GM18511 (cell line): ENCODE results near the gene RPL7L1.
"Not testable (repeated sequence)": the region's sequence is repeated elsewhere in the genome, so short reads cannot be mapped to it uniquely, and the experiment has no call there.

Experiments
- ATAC-seq: cut with Tn5 transposase; IDR thresholded peaks from one replicate; pipeline ENCODE4 v1.9.1; 2021; ENCODE audit warnings: mild to moderate bottlenecking, moderate library complexity; ENCODE audit not compliant: unreplicated experiment

Gene RPL7L1

GRCh38 chr6:42890311-42891198, 11.1 kb downstream of the RPL7L1 start:
- ATAC-seq: peak; percentile 93

- no peak for ATAC-seq
These were observed 11.8 kb downstream of the RPL7L1 start for GRCh38 chr6:42891199-42891722.

GRCh38 chr6:42894041-42894828, 14.8 kb downstream of the RPL7L1 start:
- not testable (repeated sequence) for ATAC-seq

- no peak for ATAC-seq
These were observed 16.8 kb downstream of the RPL7L1 start for GRCh38 chr6:42896178-42896719.

GRCh38 chr6:42898891-42899361, 19.5 kb downstream of the RPL7L1 start:
- ATAC-seq: no peak

- no peak for ATAC-seq
These were observed 20.5 kb downstream of the RPL7L1 start for GRCh38 chr6:42899871-42900270.

- ATAC-seq: peak; percentile 57
These were observed 22.1 kb downstream of the RPL7L1 start for GRCh38 chr6:42901538-42901957.

GRCh38 chr6:42902429-42903263, 23.2 kb downstream of the RPL7L1 start:
- not testable (repeated sequence) for ATAC-seq

GRCh38 chr6:42904467-42904866, 25.1 kb downstream of the RPL7L1 start:
- ATAC-seq: no peak

GRCh38 chr6:42907336-42907735, 27.9 kb downstream of the RPL7L1 start:
- ATAC-seq: no peak

- no peak for ATAC-seq
These were observed 30.4 kb downstream of the RPL7L1 start for GRCh38 chr6:42909835-42910234.

GRCh38 chr6:42911171-42912021, 32.0 kb downstream of the RPL7L1 start:
- ATAC-seq: no peak

GRCh38 chr6:42914546-42914945, 35.1 kb downstream of the RPL7L1 start:
- no peak for ATAC-seq

GRCh38 chr6:42915732-42916131, 36.3 kb downstream of the RPL7L1 start, which contains the start of gene PTCRA:
Gene PTCRA, plus strand, starts transcription at chr6:42916053. Its CDS starts 17 bp downstream, at chr6:42916070.
- no peak for ATAC-seq

GRCh38 chr6:42916288-42916687, 36.9 kb downstream of the RPL7L1 start:
- no peak for ATAC-seq

GRCh38 chr6:42921801-42922200, 42.4 kb downstream of the RPL7L1 start:
- no peak for ATAC-seq

GRCh38 chr6:42923666-42924065, 44.2 kb downstream of the RPL7L1 start:
- ATAC-seq: no peak

- ATAC-seq: no peak
These were observed 45.9 kb downstream of the RPL7L1 start for GRCh38 chr6:42925248-42925857.
